Measurements from ENCODE around the gene KCNQ1OT1. TPM values are rescaled to one million over a fixed set of nuclear protein-coding genes. Genes with fewer than 3 reads are reported as not detected.

KCNQ1OT1 gene
- total RNA-seq, 4 donors from 2014 or later: 1.8 to 6.8 (median 3.9) TPM

DNA sequence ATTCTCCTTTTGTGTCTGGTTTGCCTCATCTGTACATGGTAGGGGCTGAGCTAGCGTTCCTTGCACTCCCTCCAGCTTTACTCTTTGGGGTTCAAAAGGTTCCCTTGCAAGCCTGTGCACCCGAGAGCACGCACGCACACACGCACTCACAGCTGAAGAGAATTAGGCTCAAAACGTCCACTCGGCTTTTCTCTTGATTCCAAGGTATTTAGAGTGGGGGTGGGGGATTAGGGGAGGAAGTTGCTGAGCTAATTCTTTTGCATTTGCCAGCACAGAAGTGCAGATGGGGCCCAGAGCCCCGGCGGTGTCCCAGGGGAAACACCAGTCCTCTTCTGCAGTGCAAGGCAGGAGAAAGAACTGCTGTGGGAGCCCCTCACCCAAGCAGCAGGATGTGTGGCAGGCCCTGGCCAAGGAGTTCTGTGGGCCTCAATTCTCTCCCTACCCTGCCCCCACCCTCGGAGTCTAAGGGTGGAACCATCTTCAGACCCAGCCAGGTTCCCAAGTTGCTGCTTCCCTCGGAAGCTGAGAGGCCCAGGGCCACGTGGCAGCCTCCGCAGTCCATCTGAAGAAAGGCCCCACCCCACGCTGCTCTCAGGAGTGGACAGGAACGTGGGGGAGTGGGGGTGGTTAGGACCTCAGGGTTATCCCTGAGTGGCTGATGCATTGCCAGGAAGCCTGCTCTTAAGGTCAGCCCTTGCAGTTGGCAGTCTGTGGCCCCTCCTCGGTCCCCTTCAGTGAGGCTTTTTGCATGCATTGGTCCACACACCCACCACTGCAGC lies 3.8 kb upstream of the KCNQ1OT1 start:
- TF ChIP-seq, protein P1, sequence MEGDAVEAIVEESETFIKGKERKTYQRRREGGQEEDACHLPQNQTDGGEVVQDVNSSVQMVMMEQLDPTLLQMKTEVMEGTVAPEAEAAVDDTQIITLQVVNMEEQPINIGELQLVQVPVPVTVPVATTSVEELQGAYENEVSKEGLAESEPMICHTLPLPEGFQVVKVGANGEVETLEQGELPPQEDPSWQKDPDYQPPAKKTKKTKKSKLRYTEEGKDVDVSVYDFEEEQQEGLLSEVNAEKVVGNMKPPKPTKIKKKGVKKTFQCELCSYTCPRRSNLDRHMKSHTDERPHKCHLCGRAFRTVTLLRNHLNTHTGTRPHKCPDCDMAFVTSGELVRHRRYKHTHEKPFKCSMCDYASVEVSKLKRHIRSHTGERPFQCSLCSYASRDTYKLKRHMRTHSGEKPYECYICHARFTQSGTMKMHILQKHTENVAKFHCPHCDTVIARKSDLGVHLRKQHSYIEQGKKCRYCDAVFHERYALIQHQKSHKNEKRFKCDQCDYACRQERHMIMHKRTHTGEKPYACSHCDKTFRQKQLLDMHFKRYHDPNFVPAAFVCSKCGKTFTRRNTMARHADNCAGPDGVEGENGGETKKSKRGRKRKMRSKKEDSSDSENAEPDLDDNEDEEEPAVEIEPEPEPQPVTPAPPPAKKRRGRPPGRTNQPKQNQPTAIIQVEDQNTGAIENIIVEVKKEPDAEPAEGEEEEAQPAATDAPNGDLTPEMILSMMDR (IDR thresholded peaks at IDR 0.05; ENCODE audit: low read depth): no peak

DNA sequence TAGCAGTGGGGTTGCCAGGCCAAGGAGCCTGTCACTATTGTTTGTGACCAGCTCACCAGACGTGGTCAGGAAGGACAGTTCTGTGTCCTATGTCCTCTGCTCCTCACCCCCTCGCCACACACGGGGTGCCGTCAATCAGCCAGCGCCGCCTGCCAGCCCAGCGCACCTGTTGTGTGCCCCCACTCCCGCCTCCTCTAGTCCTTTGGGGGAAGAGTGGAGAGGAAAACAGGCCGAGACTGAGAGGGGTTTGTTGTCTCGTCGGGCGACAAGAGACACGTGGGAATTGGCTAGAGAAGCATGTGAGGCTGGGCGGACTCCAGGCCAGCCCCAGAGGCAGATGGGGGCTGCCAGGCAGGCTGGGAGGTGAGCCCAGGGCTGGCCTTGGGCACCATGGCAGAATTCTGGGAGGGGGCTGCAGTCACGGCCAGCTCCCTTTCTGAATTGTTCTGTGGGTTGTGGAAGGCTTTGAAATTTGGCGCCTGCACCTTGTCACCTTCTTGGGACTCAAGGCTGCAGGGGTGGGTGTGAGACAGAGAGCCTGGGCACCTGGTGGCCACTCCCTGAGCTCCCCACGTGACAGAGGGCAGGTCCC lies 3.1 kb upstream of the KCNQ1OT1 start:
- TF ChIP-seq, protein P1 (IDR thresholded peaks at IDR 0.05; ENCODE audit: low read depth): no peak

DNA sequence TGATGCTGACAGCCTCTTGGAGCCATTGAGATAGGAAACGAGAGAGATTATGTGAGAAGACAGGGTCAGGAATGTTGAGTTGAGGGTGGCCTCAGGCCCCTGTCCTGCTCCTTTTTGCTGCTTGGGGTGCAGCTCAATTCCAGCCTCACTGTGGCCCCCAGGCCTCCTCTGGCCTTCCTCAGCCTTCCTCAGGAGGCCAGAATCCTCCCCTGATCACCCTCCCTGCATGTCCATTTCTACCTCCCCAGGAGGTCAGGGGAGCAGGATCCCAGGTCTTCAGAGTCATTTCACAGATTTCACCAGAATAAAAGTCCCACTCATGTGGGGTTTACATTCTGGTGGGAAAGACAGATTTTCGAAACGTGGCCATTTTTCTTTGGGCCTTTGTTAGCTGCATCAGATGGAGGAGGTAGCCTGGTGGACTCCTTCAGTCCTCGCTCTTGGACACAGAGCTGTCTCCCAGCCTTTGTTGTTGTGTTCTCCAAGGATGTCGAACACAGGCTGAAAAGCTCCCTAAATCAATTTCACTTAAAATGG lies 2.2 kb upstream of the KCNQ1OT1 start:
- TF ChIP-seq, protein P1 (IDR thresholded peaks at IDR 0.05; ENCODE audit: low read depth): no peak

DNA sequence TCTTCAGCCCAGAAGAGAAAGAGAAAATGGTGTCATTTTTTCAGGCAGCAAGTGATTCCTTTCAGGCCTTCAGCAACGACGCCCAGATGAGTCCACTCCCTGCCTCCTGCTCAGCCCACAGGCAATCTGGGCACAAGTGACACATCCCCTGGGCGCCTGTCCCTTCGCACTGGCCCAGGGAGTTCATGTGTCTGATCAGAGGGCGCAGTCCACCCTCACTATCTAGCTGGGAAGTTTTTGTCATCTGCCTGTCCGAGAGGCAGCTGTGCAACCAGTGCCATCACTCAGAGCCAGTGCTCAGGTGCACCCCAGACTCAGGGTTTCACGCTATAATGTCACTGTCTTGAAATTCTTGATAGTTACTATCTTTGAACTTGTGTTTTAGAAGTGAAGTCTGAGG lies 1.4 kb upstream of the KCNQ1OT1 start:
- TF ChIP-seq, protein P1 (IDR thresholded peaks at IDR 0.05; ENCODE audit: low read depth): no peak

DNA sequence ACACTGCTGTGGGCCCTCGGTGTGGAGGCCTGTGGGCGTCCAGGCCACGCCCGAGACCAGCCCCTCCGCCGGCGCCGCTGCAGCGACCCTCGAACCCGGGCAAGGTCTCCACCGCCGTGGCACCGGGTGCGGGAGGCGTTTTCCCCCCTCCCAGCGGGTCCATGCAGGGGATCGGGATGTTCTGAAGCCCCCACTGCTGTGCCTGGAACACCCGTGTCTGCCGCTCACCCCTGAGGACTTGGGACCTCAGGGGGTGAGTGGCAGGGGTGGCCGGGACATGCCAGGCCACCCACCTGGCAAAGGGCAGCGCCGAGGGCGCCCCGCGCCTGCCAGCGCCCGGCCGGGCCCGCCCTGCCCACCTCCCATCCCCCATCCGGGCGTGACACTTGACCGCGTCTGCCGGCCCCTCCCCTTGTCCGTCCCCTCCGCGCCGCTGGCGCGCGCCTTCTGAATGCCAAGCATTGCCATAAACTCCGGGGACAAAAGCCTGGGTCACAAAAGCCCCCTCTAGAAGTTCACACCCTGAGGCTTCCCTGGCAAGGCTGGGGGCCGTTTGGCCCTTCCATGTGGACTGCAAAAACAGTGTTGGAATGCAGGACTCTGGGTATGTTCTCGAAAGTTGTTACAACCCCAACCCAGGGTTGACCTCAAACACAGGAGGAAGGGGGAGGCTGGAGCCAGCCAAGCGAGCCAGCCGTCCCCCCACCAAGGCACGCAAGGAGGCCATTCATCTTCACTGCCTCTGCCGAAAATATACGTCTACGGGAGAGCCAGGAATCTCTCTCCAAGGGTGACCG lies 819 bp upstream of the KCNQ1OT1 start:
- TF ChIP-seq, protein P1 (IDR thresholded peaks at IDR 0.05; ENCODE audit: low read depth): no peak

DNA sequence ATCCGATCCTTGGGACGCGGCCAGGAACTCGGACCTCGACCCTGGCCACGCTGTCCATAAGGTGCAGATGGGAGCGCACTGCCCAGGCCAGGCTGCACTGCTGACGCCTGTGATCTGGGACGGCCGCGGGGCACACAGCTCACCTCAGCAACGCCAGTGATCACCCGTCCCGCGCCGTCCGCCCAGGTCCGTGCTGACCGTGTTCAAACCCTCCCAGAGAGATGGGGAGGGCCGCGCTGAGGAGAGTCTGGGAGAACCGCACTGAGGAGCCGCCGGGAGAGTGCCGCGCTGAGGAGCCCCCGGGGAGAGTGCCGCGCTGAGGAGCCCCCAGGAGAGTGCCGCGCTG lies 636 bp downstream of the KCNQ1OT1 start:
- TF ChIP-seq, protein P1 (IDR thresholded peaks at IDR 0.05; ENCODE audit: low read depth): no peak
